ENCODE measurements around the gene EPS8L2.

- TF ChIP-seq CTCF (IDR thresholded peaks at IDR 0.05): no peak
- TF ChIP-seq POLR2A (IDR thresholded peaks at IDR 0.05): no peak
These were observed 45.8 kb upstream of the EPS8L2 start for GRCh38 chr11:660281-660680.
